ENCODE results near the gene LCE1D.

- TF ChIP-seq, protein P1, sequence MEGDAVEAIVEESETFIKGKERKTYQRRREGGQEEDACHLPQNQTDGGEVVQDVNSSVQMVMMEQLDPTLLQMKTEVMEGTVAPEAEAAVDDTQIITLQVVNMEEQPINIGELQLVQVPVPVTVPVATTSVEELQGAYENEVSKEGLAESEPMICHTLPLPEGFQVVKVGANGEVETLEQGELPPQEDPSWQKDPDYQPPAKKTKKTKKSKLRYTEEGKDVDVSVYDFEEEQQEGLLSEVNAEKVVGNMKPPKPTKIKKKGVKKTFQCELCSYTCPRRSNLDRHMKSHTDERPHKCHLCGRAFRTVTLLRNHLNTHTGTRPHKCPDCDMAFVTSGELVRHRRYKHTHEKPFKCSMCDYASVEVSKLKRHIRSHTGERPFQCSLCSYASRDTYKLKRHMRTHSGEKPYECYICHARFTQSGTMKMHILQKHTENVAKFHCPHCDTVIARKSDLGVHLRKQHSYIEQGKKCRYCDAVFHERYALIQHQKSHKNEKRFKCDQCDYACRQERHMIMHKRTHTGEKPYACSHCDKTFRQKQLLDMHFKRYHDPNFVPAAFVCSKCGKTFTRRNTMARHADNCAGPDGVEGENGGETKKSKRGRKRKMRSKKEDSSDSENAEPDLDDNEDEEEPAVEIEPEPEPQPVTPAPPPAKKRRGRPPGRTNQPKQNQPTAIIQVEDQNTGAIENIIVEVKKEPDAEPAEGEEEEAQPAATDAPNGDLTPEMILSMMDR (IDR thresholded peaks at IDR 0.05), result no peak
- no peak for TF ChIP-seq POLR2AphosphoS5 (IDR thresholded peaks at IDR 0.05)
- TF ChIP-seq POLR2A (IDR thresholded peaks at IDR 0.05), result no peak
- no peak for TF ChIP-seq EP300 (IDR thresholded peaks at IDR 0.05; ENCODE audit: low read depth)
These were observed 44.3 kb upstream of the LCE1D start for GRCh38 chr1:152752225-152752624.
